Trophoblast cell (in vitro differentiated cells and primary cell): ENCODE results near the gene ZNF567.
"Not testable (repeated sequence)": the region's sequence is repeated elsewhere in the genome, so short reads cannot be mapped to it uniquely, and the experiment has no call there.

Source experiments
- DNase-seq, 2 donors: peaks; one replicate each; pipeline ENCODE4 v3.0.0-alpha.2; 2016
- H2AFZ ChIP-seq: 2 replicates; pipeline ENCODE4 v1.6.1; 2013; ENCODE audit warnings: low read length, moderate library complexity, mild to moderate bottlenecking; ENCODE audit not compliant: insufficient read depth, poor library complexity
- H2AK5ac ChIP-seq: 2 replicates; pipeline ENCODE4 v1.6.1; 2013; ENCODE audit warnings: mild to moderate bottlenecking, low read length
- H2BK120ac ChIP-seq: 2 replicates; pipeline ENCODE4 v1.6.1; 2013; ENCODE audit warnings: low read length, mild to moderate bottlenecking, moderate library complexity; ENCODE audit not compliant: insufficient read depth, poor library complexity
- H2BK12ac ChIP-seq: 2 replicates; pipeline ENCODE4 v1.6.1; 2013; ENCODE audit warnings: mild to moderate bottlenecking, low read length, moderate library complexity
- H2BK5ac ChIP-seq: 2 replicates; pipeline ENCODE4 v1.6.1; 2013; ENCODE audit warnings: low read length, low read depth, moderate library complexity, mild to moderate bottlenecking; ENCODE audit not compliant: poor library complexity
- H3K14ac ChIP-seq: 2 replicates; pipeline ENCODE4 v1.6.1; 2013; ENCODE audit warnings: mild to moderate bottlenecking, low read length
- H3K18ac ChIP-seq: 2 replicates; pipeline ENCODE4 v1.6.1; 2013; ENCODE audit warnings: mild to moderate bottlenecking, low read length
- H3K23ac ChIP-seq: 2 replicates; pipeline ENCODE4 v1.6.1; 2013; ENCODE audit warnings: low read length
- H3K27ac ChIP-seq: 2 replicates; pipeline ENCODE4 v1.5.1; 2013; ENCODE audit warnings: low read depth, mild to moderate bottlenecking, inconsistent platforms, low read length, moderate library complexity
- H3K27me3 ChIP-seq: 2 replicates; pipeline ENCODE4 v1.6.1; 2013; ENCODE audit warnings: inconsistent platforms, mild to moderate bottlenecking, low read length, moderate library complexity; ENCODE audit not compliant: insufficient read depth
- H3K36me3 ChIP-seq, 2 experiments: 1 replicate in 1 of 2; 2 replicates in 1 of 2; pipeline ENCODE4 v1.6.1; 2013; ENCODE audit warnings: low read length in 2 of 2, mild to moderate bottlenecking in 2 of 2, moderate library complexity in 1 of 2; ENCODE audit not compliant: insufficient read depth in 2 of 2, control insufficient read depth in 1 of 2
- H3K4ac ChIP-seq: 2 replicates; pipeline ENCODE4 v1.6.1; 2013; ENCODE audit warnings: low read depth, mild to moderate bottlenecking, low read length, moderate library complexity
- H3K4me1 ChIP-seq, 2 experiments: 1 replicate in 1 of 2; 2 replicates in 1 of 2; pipeline ENCODE4 v1.6.1; 2013; ENCODE audit warnings: low read length in 2 of 2, mild to moderate bottlenecking in 2 of 2, moderate library complexity in 1 of 2; ENCODE audit not compliant: insufficient read depth in 2 of 2, control insufficient read depth in 1 of 2
- H3K4me2 ChIP-seq: 2 replicates; pipeline ENCODE4 v1.6.1; 2013; ENCODE audit warnings: inconsistent platforms, mild to moderate bottlenecking, low read length, moderate library complexity
- H3K4me3 ChIP-seq: 2 replicates; pipeline ENCODE4 v1.5.1; 2013; ENCODE audit warnings: mild to moderate bottlenecking, low read depth, low read length, inconsistent platforms
- H3K79me1 ChIP-seq: one replicate; pipeline ENCODE4 v1.6.1; 2013; ENCODE audit warnings: low read length
- H3K79me2 ChIP-seq: 2 replicates; pipeline ENCODE4 v1.6.1; 2013; ENCODE audit warnings: low read length, mild to moderate bottlenecking; ENCODE audit not compliant: control insufficient read depth, insufficient read depth, poor library complexity
- H3K9ac ChIP-seq: 2 replicates; pipeline ENCODE4 v1.6.1; 2013; ENCODE audit warnings: mild to moderate bottlenecking, low read length
- H3K9me3 ChIP-seq: 2 replicates; pipeline ENCODE4 v1.6.1; 2013; ENCODE audit warnings: low read depth, mild to moderate bottlenecking, control low read depth, inconsistent platforms, low read length; ENCODE audit not compliant: insufficient read depth
- H4K12ac ChIP-seq: 2 replicates; pipeline ENCODE4 v1.6.1; 2013; ENCODE audit warnings: low read depth, mild to moderate bottlenecking, low read length, moderate library complexity
- H4K8ac ChIP-seq: 2 replicates; pipeline ENCODE4 v1.6.1; 2013; ENCODE audit warnings: low read depth, mild to moderate bottlenecking, low read length, moderate library complexity
- H4K91ac ChIP-seq: one replicate; pipeline ENCODE4 v1.6.1; 2013; ENCODE audit warnings: low read depth, mild to moderate bottlenecking, low read length, moderate library complexity
- WGBS: extraction: QIAGEN DNeasy Blood & Tissue Kit; methylation state at CpG from one replicate; pipeline ENCODE4 v1.1.7; 2013; ENCODE audit warnings: missing lambda C conversion rate; ENCODE audit not compliant: insufficient read length, insufficient coverage; ENCODE audit errors: extremely low coverage; 5-methylcytosine and 5-hydroxymethylcytosine counted together

The ZNF567 gene

GRCh38 chr19:36745870-36746269, 58.5 kb downstream of the ZNF567 start:
- H2BK5ac ChIP-seq, result no peak overlapping the region
- no peaks in the 10 kb centered on the region for H3K27me3 ChIP-seq
- H3K4me2 ChIP-seq, result no peak overlapping the region
- no CpG with 5 or more reads among the region's 4 CpGs for WGBS
- no peak overlapping the region for H4K8ac ChIP-seq
- H4K91ac ChIP-seq, result no peak overlapping the region
- no peak overlapping the region for H3K9ac ChIP-seq
- H3K14ac ChIP-seq, result no peak overlapping the region
- H3K79me1 ChIP-seq, result no peaks in the 10 kb centered on the region
- H3K27ac ChIP-seq, result no peak overlapping the region
- H3K18ac ChIP-seq, result no peak overlapping the region
- H2BK12ac ChIP-seq, result no peak overlapping the region
- no peak overlapping the region for H3K23ac ChIP-seq
- peaks cover 29% of the 10 kb centered on the region for H3K9me3 ChIP-seq
- no peak overlapping the region for H3K4me3 ChIP-seq
- no peaks in the 10 kb centered on the region for H3K4me1 ChIP-seq
- H2AK5ac ChIP-seq, result no peak overlapping the region
- H4K12ac ChIP-seq, result no peak overlapping the region
- H3K36me3 ChIP-seq, result peaks cover 26 to 51% of the 10 kb centered on the region in 2 experiments
- no peaks in the 10 kb centered on the region for H3K79me2 ChIP-seq
- DNase-seq, result peak; percentile 46 to 82
- H2AFZ ChIP-seq, result no peak overlapping the region
- no peak overlapping the region for H3K4ac ChIP-seq
- no peak overlapping the region for H2BK120ac ChIP-seq

GRCh38 chr19:36747750-36748149, 60.3 kb downstream of the ZNF567 start:
- no peak overlapping the region for H4K8ac ChIP-seq
- no peak overlapping the region for H3K9ac ChIP-seq
- no peak overlapping the region for H2BK5ac ChIP-seq
- H2BK12ac ChIP-seq, result no peak overlapping the region
- H4K91ac ChIP-seq, result no peak overlapping the region
- H3K27me3 ChIP-seq, result no peaks in the 10 kb centered on the region
- no peak overlapping the region for H3K23ac ChIP-seq
- H3K4me1 ChIP-seq, result no peaks in the 10 kb centered on the region
- no CpG with 5 or more reads among the region's 10 CpGs for WGBS
- H3K27ac ChIP-seq, result no peak overlapping the region
- no peak overlapping the region for H2AK5ac ChIP-seq
- H4K12ac ChIP-seq, result no peak overlapping the region
- H3K79me1 ChIP-seq, result no peaks in the 10 kb centered on the region
- H3K36me3 ChIP-seq, result peaks cover 32 to 58% of the 10 kb centered on the region in 2 experiments
- H3K18ac ChIP-seq, result no peak overlapping the region
- peaks cover 29% of the 10 kb centered on the region for H3K9me3 ChIP-seq
- H3K79me2 ChIP-seq, result no peaks in the 10 kb centered on the region
- no peak overlapping the region for H3K4me2 ChIP-seq
- no peak overlapping the region for H3K14ac ChIP-seq
- no peak overlapping the region for H3K4ac ChIP-seq
- no peak overlapping the region for H2BK120ac ChIP-seq
- peak in 1 of 2 donors; percentile 31 for DNase-seq
- H3K4me3 ChIP-seq, result no peak overlapping the region
- H2AFZ ChIP-seq, result no peak overlapping the region

- Histone ChIP-seq H3K79me1 (no peaks in the 10 kb centered on the region), H3K18ac (no peak overlapping the region), H3K4ac (no peak overlapping the region), H3K27ac (no peak overlapping the region), H4K12ac (no peak overlapping the region), H3K4me2 (no peak overlapping the region), H2BK5ac (no peak overlapping the region), H3K23ac (no peak overlapping the region), H3K4me1 (no peaks in the 10 kb centered on the region), H3K36me3 (peaks cover 36 to 64% of the 10 kb centered on the region in 2 experiments), H3K9me3 (peaks cover 29% of the 10 kb centered on the region), H2BK12ac (no peak overlapping the region), H4K8ac (no peak overlapping the region), H2BK120ac (no peak overlapping the region), H3K79me2 (no peaks in the 10 kb centered on the region), H3K14ac (no peak overlapping the region), H4K91ac (no peak overlapping the region), H2AK5ac (no peak overlapping the region), H3K9ac (no peak overlapping the region), H2AFZ (no peak overlapping the region), H3K27me3 (no peaks in the 10 kb centered on the region), H3K4me3 (no peak overlapping the region)
- WGBS, result no CpG with 5 or more reads among the region's 10 CpGs
- DNase-seq, result no peak
These were observed 61.2 kb downstream of the ZNF567 start for GRCh38 chr19:36748431-36749275.

- H4K91ac ChIP-seq, H3K4me1 ChIP-seq, H2AFZ ChIP-seq, H3K4me2 ChIP-seq, H3K27ac ChIP-seq, H3K9ac ChIP-seq, H3K4ac ChIP-seq, H2BK120ac ChIP-seq, H2AK5ac ChIP-seq, H3K79me1 ChIP-seq, DNase-seq, H2BK5ac ChIP-seq, H3K27me3 ChIP-seq, H3K14ac ChIP-seq, H3K4me3 ChIP-seq, H3K23ac ChIP-seq, H2BK12ac ChIP-seq, H3K18ac ChIP-seq, H3K79me2 ChIP-seq, H4K12ac ChIP-seq, H4K8ac ChIP-seq: not testable (repeated sequence)
- WGBS, result no CpG with 5 or more reads among the region's 8 CpGs
- Histone ChIP-seq H3K36me3 (peaks cover 35 to 62% of the 10 kb centered on the region in 2 experiments), H3K9me3 (peaks cover 27% of the 10 kb centered on the region)
These were observed 62.2 kb downstream of the ZNF567 start for GRCh38 chr19:36749613-36750012.
